Loucy (cell line): Measurements from ENCODE around the gene CFAP43.

Source experiments
- CTCF ChIP-seq: fragments of 200-600 bp; sonication (generic); conservative IDR thresholded peaks from 2 replicates; pipeline ENCODE4 v1.5.1; 2014; ENCODE audit warnings: mild to moderate bottlenecking, antibody characterized with exemption, low read length
- EZH2phosphoT487 ChIP-seq: fragments of 200-600 bp; IDR thresholded peaks from 2 replicates; pipeline ENCODE4 v1.6.1; 2018; ENCODE audit warnings: antibody characterized with exemption, mild to moderate bottlenecking, moderate library complexity, borderline replicate concordance

GRCh38 chr10:104150139-104150538 lies 82.0 kb downstream of the CFAP43 start:
- TF ChIP-seq CTCF (no peak), EZH2phosphoT487 (no peak)
